Testis (tissue), 3 donors: ENCODE measurements around the gene MAP4K2. TPM values are rescaled to one million over a fixed set of nuclear protein-coding genes. Genes with fewer than 3 reads are reported as not detected.

ENCODE experiments used
- DNase-seq: peaks from one replicate; pipeline ENCODE4 v3.0.0-alpha.2; 2019
- H3K27ac ChIP-seq, 2 donors: fragments of 200-600 bp; sonication (generic); one replicate each; pipeline ENCODE4 v1.5.1; 2019
- H3K27me3 ChIP-seq: fragments of 200-600 bp; sonication (generic); one replicate; pipeline ENCODE4 v1.5.1; 2019
- H3K36me3 ChIP-seq: fragments of 200-600 bp; sonication (generic); one replicate; pipeline ENCODE4 v1.5.1; 2017; ENCODE audit warnings: low read depth; ENCODE audit errors: missing control alignments
- H3K4me1 ChIP-seq: fragments of 200-600 bp; sonication (generic); one replicate; pipeline ENCODE4 v1.5.1; 2019
- H3K4me3 ChIP-seq, 2 donors: fragments of 200-600 bp; sonication (generic); one replicate each; pipeline ENCODE4 v1.5.1; 2017 to 2019
- H3K9me3 ChIP-seq: fragments of 200-600 bp; sonication (generic); one replicate; pipeline ENCODE4 v1.5.1; 2017
- CTCF ChIP-seq, 3 experiments: fragments of 450-650 bp in 2 of 3; fragments of 200-600 bp in 1 of 3; sonication (generic) in 1 of 3; IDR thresholded peaks; one replicate each; pipeline ENCODE4 v1.5.1; 2016 to 2019; ENCODE audit warnings: antibody characterized with exemption in 3 of 3, mild to moderate bottlenecking in 2 of 3, moderate library complexity in 1 of 3
- POLR2A ChIP-seq: fragments of 450-650 bp; IDR thresholded peaks from one replicate; pipeline ENCODE4 v1.6.1; 2017; ENCODE audit warnings: antibody characterized with exemption, mild to moderate bottlenecking, moderate library complexity
- WGBS, 2 donors: methylation state at CpG; one replicate each; pipeline ENCODE4 v1.1.5; 2018; 5-methylcytosine and 5-hydroxymethylcytosine counted together
- intact Hi-C: fragments of 100-400 bp; cut with DNase I; formaldehyde crosslinking; loops from one replicate; pipeline ENCODE4 v1.15.1; 2023; ENCODE audit warnings: low total_unique reads
- polyA plus RNA-seq: library from polyadenylated mRNA; stranded (reverse); fragments of 350-450 nt; fragmentation: Illumina TruSeq; extraction: RNeasy Lipid Tissue Mini Kit (QIAGEN cat#74804); gene quantifications from one replicate; pipeline ENCODE4 v1.2.3, GENCODE V29; 2014; ENCODE audit warnings: low read depth, low replicate concordance; ENCODE audit not compliant: insufficient read depth
- total RNA-seq, 2 donors: library from RNA; depleted of rRNA; stranded (reverse); fragments of >200 nt; gene quantifications; one replicate each; pipeline ENCODE4 v1.2.3, GENCODE V29; 2016

The MAP4K2 gene
- total and polyA plus RNA-seq, 3 donors from 2014 or later, result 14.9 to 29.8 (median 27.7) TPM

- no peak overlapping the region for H3K4me3 ChIP-seq
- TF ChIP-seq CTCF (IDR thresholded peaks at IDR 0.05) (no peak), POLR2A (no peak)
- peaks cover 4% of the 10 kb centered on the region for H3K4me1 ChIP-seq
- no peaks in the 10 kb centered on the region for H3K9me3 ChIP-seq
- H3K27ac ChIP-seq, result no peak overlapping the region
- H3K36me3 ChIP-seq, result no peaks in the 10 kb centered on the region
- no peaks in the 10 kb centered on the region for H3K27me3 ChIP-seq
- DNase-seq, result no peak
- 70 to 84% methylated on average over 4 to 5 of the region's 6 CpGs for WGBS, 2 donors
- intact Hi-C loops, result loop anchor here (10.0 kb wide), 1 partner anchor 172 kb away; the partner anchor contains the start of gene ARL2
Measured at GRCh38 chr11:64842366-64842759, 39.3 kb upstream of the MAP4K2 start.

GRCh38 chr11:64841592-64842365 lies 38.8 kb upstream of the MAP4K2 start:
- intact Hi-C loops, result loop anchor here (10.0 kb wide), 1 partner anchor 173 kb away; the partner anchor contains the start of gene ARL2
- Histone ChIP-seq H3K27me3 (no peaks in the 10 kb centered on the region), H3K4me3 (no peak overlapping the region), H3K27ac (no peak overlapping the region), H3K36me3 (no peaks in the 10 kb centered on the region), H3K9me3 (no peaks in the 10 kb centered on the region), H3K4me1 (no peaks in the 10 kb centered on the region)
- DNase-seq, result no peak
- no peak for TF ChIP-seq POLR2A
- WGBS, 2 donors, result 88 to 95% methylated on average over 10 to 15 of the region's 15 CpGs

GRCh38 chr11:64839887-64840782 lies 37.1 kb upstream of the MAP4K2 start:
- TF ChIP-seq CTCF (IDR thresholded peaks at IDR 0.05) (no peak), POLR2A (no peak)
- Histone ChIP-seq H3K27ac (no peak overlapping the region), H3K27me3 (no peaks in the 10 kb centered on the region), H3K9me3 (no peaks in the 10 kb centered on the region), H3K4me3 (no peak overlapping the region), H3K4me1 (no peaks in the 10 kb centered on the region), H3K36me3 (no peaks in the 10 kb centered on the region)
- intact Hi-C loops, result loop anchor here (10.0 kb wide), 1 partner anchor 175 kb away; the partner anchor contains the start of gene ARL2
- WGBS, 2 donors, result 91 to 95% methylated on average over 21 to 24 of the region's 24 CpGs
- DNase-seq, result no peak

GRCh38 chr11:64839335-64839734 lies 36.3 kb upstream of the MAP4K2 start:
- Histone ChIP-seq H3K4me1 (no peaks in the 10 kb centered on the region), H3K4me3 (no peak overlapping the region), H3K27me3 (no peaks in the 10 kb centered on the region), H3K27ac (no peak overlapping the region), H3K36me3 (no peaks in the 10 kb centered on the region), H3K9me3 (no peaks in the 10 kb centered on the region)
- TF ChIP-seq CTCF (IDR thresholded peaks at IDR 0.05) (no peak), POLR2A (no peak)
- 81 to 91% methylated on average over 5 to 13 of the region's 13 CpGs for WGBS, 2 donors
- intact Hi-C loops, result no loop called here
- no peak for DNase-seq
